SK-N-SH treated with all-trans-retinoic acid at 6 μM for 48 hours (cell line): ENCODE results near the gene ALG14.

Experiments used
- BACH2 ChIP-seq: fragments of 250-450 bp; sonication (Bioruptor Pico); IDR thresholded peaks from 2 replicates; pipeline ENCODE4 v1.9.0; 2021; ENCODE audit warnings: mild to moderate bottlenecking, borderline replicate concordance
- CREB5 ChIP-seq: fragments of 250-450 bp; sonication (Bioruptor Pico); IDR thresholded peaks from 2 replicates; pipeline ENCODE4 v1.5.1; 2020; ENCODE audit warnings: low read depth, mild to moderate bottlenecking, moderate library complexity
- ISL1 ChIP-seq: fragments of 250-450 bp; sonication (Bioruptor Pico); IDR thresholded peaks from 2 replicates; pipeline ENCODE4 v2.1.2; 2022; ENCODE audit warnings: mild to moderate bottlenecking, moderate library complexity
- OSR1 ChIP-seq: fragments of 250-450 bp; sonication (Bioruptor Pico); IDR thresholded peaks from 2 replicates; pipeline ENCODE4 v1.8.0; 2022; ENCODE audit warnings: moderate library complexity, mild to moderate bottlenecking, inconsistent platforms
- PATZ1 ChIP-seq: fragments of 250-450 bp; sonication (Bioruptor Pico); IDR thresholded peaks from 2 replicates; pipeline ENCODE4 v1.8.0; 2020; ENCODE audit warnings: mild to moderate bottlenecking, moderate library complexity, borderline replicate concordance
- RARB ChIP-seq: fragments of 250-450 bp; sonication (Bioruptor Pico); IDR thresholded peaks from 2 replicates; pipeline ENCODE4 v1.8.0; 2021; ENCODE audit warnings: mild to moderate bottlenecking, moderate library complexity
- SNAI2 ChIP-seq: fragments of 250-450 bp; sonication (Bioruptor Pico); IDR thresholded peaks from 2 replicates; pipeline ENCODE4 v1.5.0; 2020; ENCODE audit warnings: mild to moderate bottlenecking, moderate library complexity
- ZFP3 ChIP-seq: fragments of 250-450 bp; sonication (Bioruptor Pico); IDR thresholded peaks from 2 replicates; pipeline ENCODE4 v1.5.0; 2020; ENCODE audit warnings: mild to moderate bottlenecking, moderate library complexity

GRCh38 chr1:95039360-95040031 is 33.3 kb downstream of the ALG14 start:
- no peak for TF ChIP-seq RARB (CRISPR knock-in tag)
- no peak for TF ChIP-seq CREB5 (CRISPR knock-in tag)
- TF ChIP-seq PATZ1 (CRISPR knock-in tag): no peak
- TF ChIP-seq SNAI2 (CRISPR knock-in tag): no peak
- TF ChIP-seq ZFP3 (CRISPR knock-in tag): no peak
- TF ChIP-seq ISL1 (CRISPR knock-in tag): no peak
- no peak for TF ChIP-seq OSR1 (CRISPR knock-in tag)
- TF ChIP-seq BACH2 (CRISPR knock-in tag): no peak
